LNCaP clone FGC (cell line): ENCODE measurements around the gene FAM216B.
"Not testable (repeated sequence)": the region's sequence is repeated elsewhere in the genome, so short reads cannot be mapped to it uniquely, and the experiment has no call there.

ENCODE experiments used
- DNase-seq: peaks from one replicate; pipeline ENCODE4 v3.0.0-alpha.2; 2011; ENCODE audit warnings: low read depth
- H3K4me3 ChIP-seq: 2 replicates; pipeline ENCODE4 v1.5.1; 2011; ENCODE audit warnings: mild to moderate bottlenecking, low read depth, low read length, control low read depth
- CTCF ChIP-seq: IDR thresholded peaks from 2 replicates; pipeline ENCODE4 v1.5.1; 2012; ENCODE audit warnings: mild to moderate bottlenecking; ENCODE audit not compliant: control insufficient read depth, insufficient read depth; ENCODE audit errors: extremely low read depth

FAM216B gene

GRCh38 chr13:42757678-42758420 lies 23.5 kb upstream of the FAM216B start:
- no peak for DNase-seq
- H3K4me3 ChIP-seq = no peak overlapping the region
- no peak for TF ChIP-seq CTCF

- TF ChIP-seq CTCF = no peak
- DNase-seq = no peak
- no peak overlapping the region for H3K4me3 ChIP-seq
Measured at GRCh38 chr13:42758515-42758914, 22.9 kb upstream of the FAM216B start.

DNA sequence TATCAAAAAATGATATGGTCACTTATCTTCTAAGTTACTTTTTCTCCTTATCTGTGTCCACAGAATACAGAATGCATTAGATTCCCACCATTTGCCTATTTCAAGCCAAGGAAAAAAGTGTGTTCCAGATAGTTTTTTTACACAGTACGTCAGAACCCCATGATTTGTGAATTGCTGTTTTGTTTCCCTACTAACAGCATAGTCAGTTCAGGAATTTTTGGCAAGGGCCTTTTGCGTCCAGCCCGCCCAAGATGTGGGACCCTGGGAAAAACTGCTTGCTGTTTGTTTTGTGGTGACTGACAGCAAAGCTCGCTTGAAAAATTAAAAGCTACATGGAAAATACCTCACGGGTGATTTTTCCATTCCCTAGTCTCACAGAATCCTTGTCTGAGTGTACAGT lies 20.4 kb upstream of the FAM216B start:
- no peak overlapping the region for H3K4me3 ChIP-seq
- no peak for TF ChIP-seq CTCF
- DNase-seq = no peak

- no peak overlapping the region for H3K4me3 ChIP-seq
- DNase-seq = no peak
- TF ChIP-seq CTCF = no peak
Measured at GRCh38 chr13:42762251-42762650, 19.1 kb upstream of the FAM216B start.

DNA sequence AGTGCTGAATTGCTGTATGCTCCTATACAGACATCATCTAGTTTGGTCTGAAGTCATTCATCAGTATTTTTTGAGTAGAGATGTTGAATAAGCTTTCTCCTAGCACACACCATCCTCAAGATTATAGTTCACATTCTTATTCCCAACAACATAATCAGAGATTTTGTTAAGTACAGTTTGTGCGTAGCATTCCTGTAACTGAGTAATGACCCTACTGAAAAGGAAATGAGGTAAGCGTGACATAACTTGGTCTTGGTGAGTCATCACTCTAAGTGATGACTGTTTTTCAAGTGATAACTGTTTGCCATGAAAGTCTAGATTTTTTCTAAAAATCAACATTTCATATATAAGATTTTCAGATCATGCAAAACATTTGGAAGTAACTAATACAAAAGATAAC lies 18.5 kb upstream of the FAM216B start:
- no peak overlapping the region for H3K4me3 ChIP-seq
- DNase-seq = no peak
- no peak for TF ChIP-seq CTCF

DNA sequence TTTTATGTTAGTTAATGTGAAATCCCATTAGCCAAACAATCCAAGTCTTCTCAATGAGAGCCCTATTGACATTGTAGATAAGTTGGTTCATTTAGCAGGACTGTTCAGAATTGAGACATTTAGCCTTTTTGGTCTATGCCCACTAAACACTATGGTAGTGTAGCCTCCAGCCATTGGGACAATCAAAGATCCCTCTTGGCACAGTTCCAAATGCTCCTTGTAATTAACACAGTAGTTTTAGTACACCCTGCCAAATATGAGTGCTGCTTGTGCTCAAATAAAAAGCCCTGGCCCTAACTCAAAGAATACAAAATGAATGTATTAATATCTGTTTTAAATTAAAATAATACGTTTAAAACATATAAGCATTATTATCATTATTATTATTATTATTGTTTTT lies 15.4 kb upstream of the FAM216B start:
- no peak for TF ChIP-seq CTCF
- no peak overlapping the region for H3K4me3 ChIP-seq
- DNase-seq = no peak

GRCh38 chr13:42769650-42770049 lies 11.7 kb upstream of the FAM216B start:
- no peak for TF ChIP-seq CTCF
- no peak for DNase-seq
- no peak overlapping the region for H3K4me3 ChIP-seq

DNA sequence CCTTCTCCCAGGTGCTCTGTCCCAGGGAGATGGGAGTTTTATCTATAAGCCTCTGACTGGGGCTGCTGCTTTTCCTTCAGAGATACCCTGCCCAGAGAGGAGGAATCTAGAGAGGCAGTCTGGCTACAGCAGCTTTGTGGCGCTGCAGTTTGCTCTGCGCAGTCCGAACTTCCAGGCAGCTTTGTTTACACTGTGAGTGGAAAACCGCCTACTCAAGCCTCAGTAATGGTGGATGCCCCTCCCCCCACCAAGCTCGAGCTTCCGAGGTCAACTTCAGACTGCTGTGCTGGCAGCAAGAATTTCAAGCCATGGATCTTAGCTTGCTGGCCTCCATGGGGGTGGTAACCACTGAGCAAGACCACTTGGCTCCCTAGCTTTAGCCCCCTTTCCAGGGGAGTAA lies 4.8 kb upstream of the FAM216B start:
- not testable (repeated sequence) for DNase-seq

More for the DNA sequence above, 4.8 kb upstream of the FAM216B start:
- not testable (repeated sequence) for H3K4me3 ChIP-seq
